Muscle layer of colon (tissue), 2 donors: ENCODE measurements around the gene PRADC1.

Experiments
- H3K27ac ChIP-seq: one replicate; pipeline ENCODE4 v1.7.0; 2013; ENCODE audit warnings: low read depth, mild to moderate bottlenecking, low read length, moderate library complexity
- H3K27me3 ChIP-seq, 2 donors: one replicate each; pipeline ENCODE4 v1.7.0; 2013; ENCODE audit warnings: low read length in 2 of 2, mild to moderate bottlenecking in 2 of 2; ENCODE audit not compliant: insufficient read depth in 2 of 2, control insufficient read depth in 1 of 2
- H3K36me3 ChIP-seq: one replicate; pipeline ENCODE4 v1.7.0; 2013; ENCODE audit warnings: mild to moderate bottlenecking, low read length; ENCODE audit not compliant: insufficient read depth
- H3K4me1 ChIP-seq: one replicate; pipeline ENCODE4 v1.7.0; 2013; ENCODE audit warnings: mild to moderate bottlenecking, low read length; ENCODE audit not compliant: insufficient read depth
- H3K4me3 ChIP-seq, 2 donors: one replicate each; pipeline ENCODE4 v1.7.0; 2013; ENCODE audit warnings: low read length in 2 of 2, low read depth in 1 of 2, mild to moderate bottlenecking in 1 of 2, moderate library complexity in 1 of 2
- H3K9ac ChIP-seq: one replicate; pipeline ENCODE4 v1.7.0; 2013; ENCODE audit warnings: low read length
- H3K9me3 ChIP-seq: one replicate; pipeline ENCODE4 v1.7.0; 2013; ENCODE audit warnings: mild to moderate bottlenecking, low read length
- donor health status: abdominal sarcoma.
- donor health status: Adenocarcinoma of cecum.

PRADC1 gene

GRCh38 chr2:73185965-73186364 is 47.1 kb downstream of the PRADC1 start:
- Histone ChIP-seq H3K4me1 (no peaks in the 10 kb centered on the region), H3K27ac (no peak overlapping the region), H3K9me3 (no peaks in the 10 kb centered on the region), H3K9ac (no peak overlapping the region), H3K36me3 (no peaks in the 10 kb centered on the region), H3K27me3 (no peaks in the 10 kb centered on the region), H3K4me3 (no peak overlapping the region)
